ENCODE data around the gene CTSE. TPM values are rescaled to one million over a fixed set of nuclear protein-coding genes. Genes with fewer than 3 reads are reported as not detected.

Gene CTSE
- polyA plus RNA-seq, 1 donor (not counting 4 experiments of a cell fraction or from before 2014, with no cell fraction given) = 0.33 TPM

DNA sequence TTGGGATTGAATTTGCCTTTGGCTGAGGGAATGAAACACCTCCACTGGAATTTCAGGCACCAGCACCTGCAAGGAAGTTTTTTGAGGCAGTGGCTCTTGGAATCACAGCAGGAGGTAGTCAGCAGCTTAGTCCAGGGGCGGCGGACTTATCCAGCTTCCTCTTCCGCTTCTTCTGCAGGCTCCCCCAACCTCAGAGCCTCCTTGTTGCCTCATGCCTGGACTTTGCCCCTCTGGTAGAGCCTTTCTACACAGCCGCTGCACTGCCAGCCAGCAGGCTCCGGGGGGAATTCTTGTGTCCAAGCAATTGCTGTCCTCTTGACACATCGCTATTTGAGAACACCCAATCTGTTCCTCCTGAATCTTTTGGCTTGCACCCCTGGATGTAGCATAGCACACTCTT lies 24.9 kb upstream of the CTSE start:
- FAIRE-seq = no peak
- no peak overlapping the region for H3K9ac ChIP-seq (ENCODE audit: control insufficient read depth, extremely low read depth, insufficient read depth, low read length)
- no peak overlapping the region for H3K27ac ChIP-seq (ENCODE audit: control insufficient read depth, insufficient read depth, low read length)
- no peaks in the 10 kb centered on the region for H3K9me3 ChIP-seq (ENCODE audit: control insufficient read depth, low read depth, low read length)
- no peak for DNase-seq (ENCODE audit: low read depth, low spot score)
- H3K27me3 ChIP-seq (ENCODE audit: control insufficient read depth, extremely low read depth, insufficient read depth, low read length) = no peaks in the 10 kb centered on the region
- H3K36me3 ChIP-seq (ENCODE audit: control insufficient read depth in 2 of 2, extremely low read depth in 1 of 2, insufficient read depth in 2 of 2, low read length in 2 of 2) = no peaks in the 10 kb centered on the region
- H3K79me2 ChIP-seq (ENCODE audit: control insufficient read depth, insufficient read depth, low read length) = no peaks in the 10 kb centered on the region
- peaks cover 7% of the 10 kb centered on the region for H3K4me1 ChIP-seq (ENCODE audit: control insufficient read depth, extremely low read depth, insufficient read depth, low read length)
- no peak overlapping the region for H2AFZ ChIP-seq (ENCODE audit: control insufficient read depth, low read length)
- no peaks in the 10 kb centered on the region for H3K9me1 ChIP-seq (ENCODE audit: control insufficient read depth, extremely low read depth, insufficient read depth, low read length)
- H3K4me2 ChIP-seq (ENCODE audit: control insufficient read depth, extremely low read depth, insufficient read depth, low read depth, low read length) = no peak overlapping the region
- no peak overlapping the region for H3K4me3 ChIP-seq (ENCODE audit: control insufficient read depth in 2 of 3, extremely low read depth in 1 of 3, insufficient read depth in 2 of 3, low read depth in 1 of 3, low read length in 3 of 3)
- dilution Hi-C loops (cut with MboI; ENCODE audit: extremely low pct_ligation_motif_present, low sequenced_read_pairs) = no loop called here
- H4K20me1 ChIP-seq (ENCODE audit: control insufficient read depth, extremely low read depth, insufficient read depth, low read length) = no peaks in the 10 kb centered on the region
- TF ChIP-seq, protein P1, sequence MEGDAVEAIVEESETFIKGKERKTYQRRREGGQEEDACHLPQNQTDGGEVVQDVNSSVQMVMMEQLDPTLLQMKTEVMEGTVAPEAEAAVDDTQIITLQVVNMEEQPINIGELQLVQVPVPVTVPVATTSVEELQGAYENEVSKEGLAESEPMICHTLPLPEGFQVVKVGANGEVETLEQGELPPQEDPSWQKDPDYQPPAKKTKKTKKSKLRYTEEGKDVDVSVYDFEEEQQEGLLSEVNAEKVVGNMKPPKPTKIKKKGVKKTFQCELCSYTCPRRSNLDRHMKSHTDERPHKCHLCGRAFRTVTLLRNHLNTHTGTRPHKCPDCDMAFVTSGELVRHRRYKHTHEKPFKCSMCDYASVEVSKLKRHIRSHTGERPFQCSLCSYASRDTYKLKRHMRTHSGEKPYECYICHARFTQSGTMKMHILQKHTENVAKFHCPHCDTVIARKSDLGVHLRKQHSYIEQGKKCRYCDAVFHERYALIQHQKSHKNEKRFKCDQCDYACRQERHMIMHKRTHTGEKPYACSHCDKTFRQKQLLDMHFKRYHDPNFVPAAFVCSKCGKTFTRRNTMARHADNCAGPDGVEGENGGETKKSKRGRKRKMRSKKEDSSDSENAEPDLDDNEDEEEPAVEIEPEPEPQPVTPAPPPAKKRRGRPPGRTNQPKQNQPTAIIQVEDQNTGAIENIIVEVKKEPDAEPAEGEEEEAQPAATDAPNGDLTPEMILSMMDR (optimal IDR thresholded peaks at IDR 0.05 in 1 of 3, IDR thresholded peaks at IDR 0.05 in 1 of 3, conservative IDR thresholded peaks at IDR 0.05 in 1 of 3; ENCODE audit: extremely low read depth in 1 of 3, insufficient read depth in 2 of 3, low read length in 3 of 3) = no peak
- TF ChIP-seq EZH2 (IDR thresholded peaks at IDR 0.05; ENCODE audit: low read length) = no peak

DNA sequence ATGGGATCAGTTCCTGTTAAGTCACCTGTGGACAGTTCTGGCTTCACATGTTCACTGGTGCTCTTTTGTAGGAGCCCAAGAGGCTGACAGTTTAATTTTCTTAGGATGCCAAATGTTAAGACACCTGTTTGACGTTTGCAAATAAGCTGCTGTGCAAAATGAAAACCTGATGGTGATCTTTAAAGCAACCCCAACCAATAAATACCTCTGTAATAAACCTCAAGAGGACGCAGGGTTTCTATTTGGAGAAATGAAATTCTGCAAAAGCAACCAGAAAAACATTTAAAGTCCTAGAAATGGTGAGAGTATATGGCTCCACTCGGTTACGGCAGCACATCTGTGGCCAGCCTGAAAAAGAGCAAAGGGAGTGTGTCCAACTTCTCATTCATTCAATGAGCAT lies 23.6 kb upstream of the CTSE start:
- no peaks in the 10 kb centered on the region for H3K9me1 ChIP-seq (ENCODE audit: control insufficient read depth, extremely low read depth, insufficient read depth, low read length)
- peaks cover 7% of the 10 kb centered on the region for H3K4me1 ChIP-seq (ENCODE audit: control insufficient read depth, extremely low read depth, insufficient read depth, low read length)
- no peak overlapping the region for H3K9ac ChIP-seq (ENCODE audit: control insufficient read depth, extremely low read depth, insufficient read depth, low read length)
- DNase-seq (ENCODE audit: low read depth, low spot score) = no peak
- H3K27ac ChIP-seq (ENCODE audit: control insufficient read depth, insufficient read depth, low read length) = no peak overlapping the region
- no peak overlapping the region for H3K4me3 ChIP-seq (ENCODE audit: control insufficient read depth in 2 of 3, extremely low read depth in 1 of 3, insufficient read depth in 2 of 3, low read depth in 1 of 3, low read length in 3 of 3)
- TF ChIP-seq, protein P1 (optimal IDR thresholded peaks at IDR 0.05 in 1 of 3, IDR thresholded peaks at IDR 0.05 in 1 of 3, conservative IDR thresholded peaks at IDR 0.05 in 1 of 3; ENCODE audit: extremely low read depth in 1 of 3, insufficient read depth in 2 of 3, low read length in 3 of 3) = no peak
- TF ChIP-seq EZH2 (IDR thresholded peaks at IDR 0.05; ENCODE audit: low read length) = no peak
- no peak overlapping the region for H2AFZ ChIP-seq (ENCODE audit: control insufficient read depth, low read length)
- H3K79me2 ChIP-seq (ENCODE audit: control insufficient read depth, insufficient read depth, low read length) = no peaks in the 10 kb centered on the region
- no peaks in the 10 kb centered on the region for H3K9me3 ChIP-seq (ENCODE audit: control insufficient read depth, low read depth, low read length)
- H4K20me1 ChIP-seq (ENCODE audit: control insufficient read depth, extremely low read depth, insufficient read depth, low read length) = no peaks in the 10 kb centered on the region
- H3K27me3 ChIP-seq (ENCODE audit: control insufficient read depth, extremely low read depth, insufficient read depth, low read length) = no peaks in the 10 kb centered on the region
- H3K36me3 ChIP-seq (ENCODE audit: control insufficient read depth in 2 of 2, extremely low read depth in 1 of 2, insufficient read depth in 2 of 2, low read length in 2 of 2) = no peaks in the 10 kb centered on the region
- dilution Hi-C loops (cut with MboI; ENCODE audit: extremely low pct_ligation_motif_present, low sequenced_read_pairs) = no loop called here
- no peak overlapping the region for H3K4me2 ChIP-seq (ENCODE audit: control insufficient read depth, extremely low read depth, insufficient read depth, low read depth, low read length)
- no peak for FAIRE-seq
